Neural cell (in vitro differentiated cells): ENCODE measurements around the gene OBSCN.

Experiments used
- CTCF ChIP-seq: fragments of 450-650 bp; IDR thresholded peaks from 2 replicates; pipeline ENCODE4 v1.5.1; 2014; ENCODE audit warnings: antibody characterized with exemption, mild to moderate bottlenecking, moderate library complexity; ENCODE audit not compliant: poor library complexity, severe bottlenecking
- EP300 ChIP-seq: fragments of 450-650 bp; conservative IDR thresholded peaks from 2 replicates; pipeline ENCODE4 v1.6.1; 2014; ENCODE audit warnings: antibody characterized with exemption, mild to moderate bottlenecking, moderate library complexity; ENCODE audit not compliant: poor library complexity, severe bottlenecking
- TAF1 ChIP-seq: IDR thresholded peaks from 2 replicates; pipeline ENCODE4 v1.6.1; 2012; ENCODE audit warnings: low read depth

- no peak for TF ChIP-seq CTCF
- no peak for TF ChIP-seq EP300
- no peak for TF ChIP-seq TAF1
These were observed 200.4 kb downstream of the OBSCN start for GRCh38 chr1:228408041-228408868.
